SJCRH30 (cell line): ENCODE results near the gene APBA2. TPM values are rescaled to one million over a fixed set of nuclear protein-coding genes. Genes with fewer than 3 reads are reported as not detected.
"Not testable (repeated sequence)": the region's sequence is repeated elsewhere in the genome, so short reads cannot be mapped to it uniquely, and the experiment has no call there.

Experiments
- DNase-seq, 2 experiments: peaks; one replicate each; pipeline ENCODE4 v3.0.0-alpha.2; 2015 to 2020
- H3K27ac ChIP-seq: fragments of 250-450 bp; sonication (Bioruptor Pico); 2 replicates; pipeline ENCODE4 v1.5.1; 2020; ENCODE audit warnings: mild to moderate bottlenecking, moderate library complexity
- H3K27me3 ChIP-seq: fragments of 250-450 bp; sonication (Bioruptor Pico); 2 replicates; pipeline ENCODE4 v1.5.1; 2020; ENCODE audit warnings: mild to moderate bottlenecking, moderate library complexity
- H3K36me3 ChIP-seq: fragments of 250-450 bp; sonication (Bioruptor Pico); 2 replicates; pipeline ENCODE4 v1.5.1; 2020; ENCODE audit warnings: mild to moderate bottlenecking, moderate library complexity
- H3K4me1 ChIP-seq: fragments of 250-450 bp; sonication (Bioruptor Pico); 2 replicates; pipeline ENCODE4 v1.5.1; 2020; ENCODE audit warnings: mild to moderate bottlenecking, moderate library complexity
- H3K4me3 ChIP-seq: fragments of 250-450 bp; sonication (Bioruptor Pico); 2 replicates; pipeline ENCODE4 v1.5.1; 2020; ENCODE audit warnings: mild to moderate bottlenecking, moderate library complexity
- H3K9me3 ChIP-seq: fragments of 250-450 bp; sonication (Bioruptor Pico); replicated peaks from 2 replicates; pipeline ENCODE4 v1.5.1; 2020; ENCODE audit warnings: mild to moderate bottlenecking, moderate library complexity
- total RNA-seq: library from RNA; depleted of rRNA; stranded (reverse); fragments of >200 nt; shearing (Covaris generic); gene quantifications from 2 replicates; pipeline ENCODE4 v1.2.3, GENCODE V29; 2014

Gene APBA2
- total RNA-seq, 1 experiment from 2014 or later, result 11.9 TPM

DNA sequence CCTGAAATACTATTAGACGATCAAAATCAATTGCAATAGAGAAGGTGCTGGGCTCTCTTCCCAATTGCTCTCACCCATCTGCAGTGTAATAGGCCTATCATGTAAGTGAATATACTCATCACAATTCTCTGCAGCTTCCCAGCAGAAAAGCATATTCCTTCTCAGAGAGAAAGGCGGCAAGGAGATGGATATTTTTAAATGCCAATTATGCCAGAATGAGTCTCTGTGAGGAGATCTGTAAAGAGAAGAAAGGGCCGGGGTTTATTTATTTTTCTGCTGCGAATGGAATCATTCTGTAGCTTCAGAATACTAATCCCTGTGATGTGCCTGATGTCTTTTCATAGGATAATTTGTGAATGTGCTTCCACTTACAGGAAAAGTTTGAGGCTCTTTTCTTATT lies 112.0 kb downstream of the APBA2 start:
- no peaks in the 10 kb centered on the region for H3K4me1 ChIP-seq
- DNase-seq, result no peak
- no peaks in the 10 kb centered on the region for H3K9me3 ChIP-seq
- no peak overlapping the region for H3K4me3 ChIP-seq
- no peaks in the 10 kb centered on the region for H3K27me3 ChIP-seq
- H3K36me3 ChIP-seq, result no peaks in the 10 kb centered on the region
- H3K27ac ChIP-seq, result no peak overlapping the region

DNA sequence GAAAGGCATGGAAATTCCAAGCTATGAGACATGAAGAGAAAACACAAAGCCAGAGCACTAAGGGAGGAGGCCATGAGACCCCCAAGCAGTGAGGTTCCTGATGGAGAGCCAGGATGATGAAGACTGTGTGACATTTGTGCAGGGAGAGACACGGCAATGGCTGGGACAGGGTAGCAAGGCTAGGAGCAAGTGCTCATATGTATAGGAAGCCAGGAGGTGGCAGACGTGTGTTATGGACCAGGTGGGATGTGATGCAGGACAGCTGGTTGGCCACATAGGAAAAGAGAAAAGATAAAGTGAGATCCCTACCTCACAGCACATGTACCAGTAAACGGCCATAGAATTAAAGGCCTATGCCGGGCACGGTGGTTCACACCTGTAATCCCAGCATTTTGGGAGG lies 112.7 kb downstream of the APBA2 start:
- Histone ChIP-seq H3K4me3 (no peak overlapping the region), H3K36me3 (no peaks in the 10 kb centered on the region), H3K27me3 (no peaks in the 10 kb centered on the region), H3K4me1 (no peaks in the 10 kb centered on the region), H3K27ac (no peak overlapping the region), H3K9me3 (no peaks in the 10 kb centered on the region)
- no peak for DNase-seq

DNA sequence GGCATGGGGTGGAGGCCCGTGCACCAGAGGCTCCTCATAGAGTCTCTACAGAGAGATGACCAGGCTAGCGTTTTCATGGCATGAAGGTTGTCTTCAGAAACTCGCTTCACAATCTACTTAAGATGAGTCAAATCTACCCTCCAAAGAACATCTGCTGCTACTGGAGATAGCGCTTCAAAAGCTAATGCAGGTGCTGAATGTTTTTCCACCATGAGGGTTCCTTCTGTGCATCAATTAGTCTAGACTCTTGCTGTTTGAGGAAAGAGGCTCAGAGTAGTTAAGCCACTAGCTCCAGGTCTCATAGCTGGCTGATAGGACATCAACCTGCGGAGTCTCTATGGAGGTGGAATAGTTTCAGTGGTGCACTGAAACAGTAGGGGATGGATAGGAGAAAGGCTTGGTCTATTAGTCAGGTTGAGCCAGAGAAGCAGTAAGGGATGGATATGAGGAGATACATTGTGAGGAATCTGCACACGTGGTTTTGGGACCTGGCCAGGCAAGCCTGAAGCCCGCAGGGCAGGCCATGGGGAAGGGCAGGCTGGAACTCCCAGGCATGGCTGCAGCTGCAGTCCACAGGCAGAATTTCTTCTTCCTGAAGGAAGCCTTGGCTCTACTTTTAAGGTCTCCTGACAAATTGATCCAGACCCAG lies 117.5 kb downstream of the APBA2 start:
- no peak overlapping the region for H3K4me3 ChIP-seq
- H3K36me3 ChIP-seq, result no peaks in the 10 kb centered on the region
- H3K27me3 ChIP-seq, result no peaks in the 10 kb centered on the region
- no peak overlapping the region for H3K27ac ChIP-seq
- no peaks in the 10 kb centered on the region for H3K9me3 ChIP-seq
- no peak for DNase-seq
- no peaks in the 10 kb centered on the region for H3K4me1 ChIP-seq

DNA sequence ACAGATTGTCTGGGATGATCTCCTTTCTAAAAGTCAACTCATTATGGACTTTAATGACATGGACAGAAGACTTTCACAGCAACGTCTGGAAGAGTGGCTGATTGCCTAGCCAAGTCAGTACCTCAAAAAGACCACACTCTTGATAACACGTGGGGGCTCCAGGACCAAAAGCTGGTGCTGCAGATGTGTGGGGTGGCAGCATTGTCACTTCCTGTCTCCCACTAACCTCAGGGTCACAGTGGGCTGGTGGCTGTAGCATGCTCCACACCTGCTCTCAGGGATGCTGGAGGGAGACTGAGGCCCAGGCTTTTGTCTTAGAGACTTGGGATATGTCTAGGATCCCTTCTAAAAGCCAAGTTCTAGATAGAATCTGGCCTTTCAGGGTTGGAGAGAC lies 118.1 kb downstream of the APBA2 start:
- Histone ChIP-seq H3K4me3 (no peak overlapping the region), H3K27me3 (no peaks in the 10 kb centered on the region)

DNA sequence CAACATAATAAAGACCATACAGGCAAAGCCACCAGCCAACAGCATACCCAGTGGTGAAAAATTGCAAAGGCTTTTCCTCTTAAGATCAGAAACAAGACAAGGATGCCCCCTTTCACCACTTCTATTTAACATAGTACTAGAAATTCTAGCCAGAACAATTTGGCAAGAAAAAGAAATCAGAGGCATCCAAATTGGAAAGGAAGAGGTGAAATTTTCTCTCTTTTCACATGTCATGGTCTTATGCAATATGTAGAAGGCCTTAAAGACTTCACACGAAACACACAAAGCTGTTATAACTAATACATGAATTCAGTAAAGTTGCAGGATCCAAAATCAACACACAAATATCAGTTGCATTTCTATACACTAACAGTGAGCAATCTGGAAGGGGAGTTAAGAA lies 120.2 kb downstream of the APBA2 start:
- Histone ChIP-seq H3K9me3 (no peaks in the 10 kb centered on the region), H3K27me3 (no peaks in the 10 kb centered on the region)

More for the DNA sequence above, 118.1 kb downstream of the APBA2 start:
- DNase-seq, result no peak
- no peaks in the 10 kb centered on the region for H3K36me3 ChIP-seq
- H3K4me1 ChIP-seq, result no peaks in the 10 kb centered on the region
- no peaks in the 10 kb centered on the region for H3K9me3 ChIP-seq
- no peak overlapping the region for H3K27ac ChIP-seq

DNA sequence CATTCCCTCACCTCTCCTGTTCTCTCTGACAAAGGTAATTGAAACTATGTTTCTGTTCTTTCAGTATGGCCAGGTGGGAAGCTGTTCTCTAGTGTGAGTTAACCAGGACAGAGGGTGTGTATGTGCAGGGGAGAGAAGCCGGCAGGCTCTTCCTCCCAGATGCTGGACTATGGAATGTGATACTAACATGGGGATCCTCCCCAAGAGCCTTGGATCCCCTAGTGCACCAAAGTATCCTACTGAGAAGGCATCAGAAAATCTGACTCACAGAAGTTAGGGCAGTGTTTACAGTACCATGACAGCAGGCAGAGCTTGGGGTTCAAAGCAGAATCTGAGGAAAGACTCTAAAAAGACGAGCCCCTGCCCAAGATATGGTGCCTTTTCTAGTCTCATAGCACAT lies 123.1 kb downstream of the APBA2 start:
- DNase-seq, result no peak
- Histone ChIP-seq H3K27ac (no peak overlapping the region), H3K27me3 (no peaks in the 10 kb centered on the region), H3K4me1 (no peaks in the 10 kb centered on the region), H3K9me3 (no peaks in the 10 kb centered on the region), H3K4me3 (no peak overlapping the region), H3K36me3 (no peaks in the 10 kb centered on the region)

More for the DNA sequence above, 120.2 kb downstream of the APBA2 start:
- no peaks in the 10 kb centered on the region for H3K4me1 ChIP-seq
- no peak for DNase-seq
- no peak overlapping the region for H3K4me3 ChIP-seq
- H3K36me3 ChIP-seq, result no peaks in the 10 kb centered on the region
- no peak overlapping the region for H3K27ac ChIP-seq

DNA sequence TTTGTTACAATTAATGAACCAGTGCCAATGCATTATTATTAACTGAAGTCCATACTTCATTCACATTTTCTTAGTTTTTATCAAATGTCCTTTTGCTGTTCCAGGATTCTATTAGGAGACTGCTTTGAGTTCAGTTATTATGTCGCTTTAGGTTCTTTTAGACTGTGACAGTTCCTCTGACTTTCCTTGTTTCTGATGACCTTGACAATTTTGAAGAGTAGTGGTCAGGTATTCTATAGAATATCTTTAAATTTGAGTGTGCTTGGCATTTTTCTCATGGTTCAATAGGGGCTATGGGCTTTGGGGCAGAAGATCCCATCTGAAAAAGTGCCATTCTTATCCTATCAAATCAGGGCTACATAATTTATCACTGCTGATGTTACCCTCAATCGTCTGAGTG lies 126.3 kb downstream of the APBA2 start:
- DNase-seq, result no peak
- H3K4me1 ChIP-seq, result no peaks in the 10 kb centered on the region
- H3K4me3 ChIP-seq, result no peak overlapping the region
- H3K27me3 ChIP-seq, result no peaks in the 10 kb centered on the region
- no peaks in the 10 kb centered on the region for H3K36me3 ChIP-seq
- no peak overlapping the region for H3K27ac ChIP-seq
- H3K9me3 ChIP-seq, result no peaks in the 10 kb centered on the region

DNA sequence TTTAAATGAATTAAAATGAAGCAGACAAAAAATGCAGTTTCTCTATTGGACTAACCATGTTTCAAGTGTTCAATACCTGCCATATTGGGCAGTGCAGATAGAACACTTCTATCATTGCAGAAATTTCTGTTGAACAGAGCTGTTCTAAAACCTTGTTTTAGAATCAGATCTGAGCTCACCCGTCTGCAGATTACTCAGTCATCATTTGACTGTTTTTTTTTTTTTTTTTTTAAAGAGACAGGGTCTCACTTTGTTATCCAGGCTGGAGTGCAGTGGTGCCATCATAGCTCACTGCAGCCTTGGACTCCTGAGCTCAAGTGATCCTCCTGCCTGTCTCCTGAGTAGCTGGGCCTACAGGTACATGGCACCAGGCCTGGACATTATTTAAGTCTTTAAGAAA lies 128.7 kb downstream of the APBA2 start:
- Histone ChIP-seq H3K4me1 (no peaks in the 10 kb centered on the region), H3K27me3 (no peaks in the 10 kb centered on the region), H3K27ac (no peak overlapping the region), H3K9me3 (no peaks in the 10 kb centered on the region), H3K4me3 (no peak overlapping the region), H3K36me3 (no peaks in the 10 kb centered on the region)
- no peak for DNase-seq

DNA sequence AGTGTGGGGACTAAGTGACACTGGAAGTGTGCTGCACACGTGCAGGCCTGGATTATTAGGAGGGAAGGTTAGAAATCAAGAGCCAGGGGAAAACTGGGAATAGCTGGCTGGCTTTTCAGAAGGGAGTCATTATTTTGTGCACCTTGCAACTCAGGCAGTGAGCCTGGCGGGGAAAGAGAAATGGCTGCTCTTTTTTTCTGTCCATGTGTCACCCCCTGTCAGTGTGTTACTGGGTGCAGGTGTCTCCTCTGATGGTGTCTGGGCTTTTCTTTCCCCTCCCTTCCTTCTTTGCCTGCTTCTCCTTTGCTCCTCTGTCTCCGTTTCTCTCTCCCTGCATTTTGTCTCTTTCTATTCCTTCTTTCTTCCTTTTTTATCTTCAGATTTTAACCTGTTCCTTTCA lies 130.7 kb downstream of the APBA2 start:
- Histone ChIP-seq H3K4me1 (no peaks in the 10 kb centered on the region), H3K4me3 (no peak overlapping the region), H3K27ac (no peak overlapping the region), H3K36me3 (no peaks in the 10 kb centered on the region), H3K27me3 (no peaks in the 10 kb centered on the region), H3K9me3 (no peaks in the 10 kb centered on the region)
- DNase-seq, result no peak

DNA sequence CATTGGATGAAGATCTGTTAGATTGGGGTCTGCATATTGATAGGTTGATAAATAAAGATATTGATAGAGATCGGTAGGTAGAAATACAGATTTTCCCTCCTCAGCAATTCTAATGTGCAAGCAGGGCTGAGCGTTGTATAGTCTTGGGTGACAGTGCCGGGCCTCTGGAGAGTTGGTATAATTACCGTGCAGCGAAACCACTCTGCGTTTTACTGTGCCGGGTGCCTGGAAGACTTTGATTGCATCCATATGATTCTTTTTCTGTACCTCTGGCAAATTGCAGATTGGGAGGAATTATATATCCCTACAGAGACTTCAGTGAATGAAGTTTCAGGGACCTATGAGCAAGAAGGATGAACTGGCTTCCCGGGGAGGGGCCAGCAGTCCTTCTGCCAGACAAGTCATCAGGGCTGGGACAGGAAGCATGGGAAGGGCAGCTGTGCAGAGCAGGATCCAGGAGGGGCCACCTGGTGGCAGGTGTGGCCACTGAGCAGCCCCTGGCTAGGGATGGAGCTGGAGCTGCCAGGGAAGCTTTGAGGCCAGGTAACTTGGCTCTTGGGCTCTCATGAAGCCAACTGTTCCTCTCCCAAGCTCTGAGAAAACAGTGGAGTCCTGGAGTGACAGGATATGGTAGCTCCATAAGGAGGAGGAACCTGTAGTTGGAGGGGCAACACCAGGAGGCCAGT lies 132.5 kb downstream of the APBA2 start:
- no peak overlapping the region for H3K27ac ChIP-seq
- no peak for DNase-seq
- no peaks in the 10 kb centered on the region for H3K36me3 ChIP-seq
- no peaks in the 10 kb centered on the region for H3K9me3 ChIP-seq
- no peaks in the 10 kb centered on the region for H3K27me3 ChIP-seq
- H3K4me3 ChIP-seq, result no peak overlapping the region
- no peaks in the 10 kb centered on the region for H3K4me1 ChIP-seq

DNA sequence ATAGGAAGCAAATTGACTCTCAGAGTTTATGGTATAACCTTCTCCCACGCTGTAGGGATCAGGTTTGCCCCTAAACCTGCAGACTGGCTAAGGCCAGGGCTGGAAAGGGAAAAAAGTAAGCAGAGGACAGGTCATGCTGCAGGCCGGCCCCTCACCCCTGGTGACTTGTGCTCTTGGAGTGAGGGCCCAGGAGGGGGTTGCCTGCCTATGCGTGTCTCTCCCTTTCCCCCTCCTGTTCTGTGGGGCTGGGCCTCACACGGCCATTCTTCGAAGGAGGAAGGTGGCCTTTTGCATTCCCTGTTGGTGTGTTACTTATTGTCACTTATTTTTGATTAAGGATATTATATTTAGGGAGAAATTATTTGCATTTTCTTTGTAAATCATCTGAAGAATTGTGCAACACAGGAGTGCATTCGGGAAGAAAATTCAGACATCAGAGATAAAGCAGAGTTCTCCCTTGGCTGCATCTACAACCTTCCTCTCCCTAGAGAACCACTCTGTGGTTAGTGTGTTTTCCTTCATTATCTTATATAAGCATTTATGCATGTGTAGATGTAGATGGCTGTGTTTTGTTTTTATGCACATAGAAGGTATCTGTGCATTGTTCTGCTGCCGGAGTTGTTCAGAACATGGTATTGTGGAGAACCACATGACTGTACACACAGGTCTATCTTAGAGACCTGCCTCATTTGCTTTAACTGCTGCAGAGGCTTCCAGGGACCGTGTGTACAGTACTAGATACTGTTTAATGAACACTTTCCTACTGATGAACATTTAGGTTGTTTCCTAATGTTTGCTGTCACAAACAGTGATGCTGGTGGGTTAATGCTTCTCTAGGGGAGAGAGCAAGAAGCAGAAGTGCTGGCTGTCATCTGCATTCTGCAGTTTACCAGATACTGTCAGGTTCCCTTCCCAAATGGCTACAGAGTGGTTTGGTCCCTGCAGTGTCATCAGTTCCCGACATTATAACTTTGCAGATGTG lies 133.5 kb downstream of the APBA2 start:
- no peak overlapping the region for H3K27ac ChIP-seq
- H3K36me3 ChIP-seq, result no peaks in the 10 kb centered on the region
- H3K27me3 ChIP-seq, result no peaks in the 10 kb centered on the region
- no peaks in the 10 kb centered on the region for H3K9me3 ChIP-seq
- H3K4me1 ChIP-seq, result no peaks in the 10 kb centered on the region
- H3K4me3 ChIP-seq, result no peak overlapping the region
- DNase-seq, result no peak

DNA sequence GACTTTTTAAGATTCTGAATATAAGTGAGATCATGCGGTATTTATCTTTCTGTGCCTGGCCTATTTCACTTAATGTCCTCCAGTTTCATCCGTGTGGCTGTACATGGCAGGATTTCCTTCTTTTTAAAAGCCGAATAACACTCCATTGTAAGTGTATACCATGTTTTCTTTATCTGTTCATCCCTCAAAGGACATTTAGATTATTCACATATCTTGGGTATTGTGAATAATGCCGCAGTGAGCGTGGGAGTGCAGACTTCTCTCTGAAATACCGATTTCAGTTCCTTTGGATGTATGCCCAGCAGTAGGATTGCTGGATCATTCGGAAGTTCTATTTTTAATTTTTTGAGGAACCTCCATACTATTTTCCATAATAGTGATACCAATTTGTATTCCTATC lies 136.1 kb downstream of the APBA2 start:
- Histone ChIP-seq H3K27ac (no peak overlapping the region), H3K36me3 (no peaks in the 10 kb centered on the region), H3K9me3 (no peaks in the 10 kb centered on the region), H3K4me3 (no peak overlapping the region), H3K27me3 (no peaks in the 10 kb centered on the region), H3K4me1 (no peaks in the 10 kb centered on the region)
- DNase-seq, result no peak

DNA sequence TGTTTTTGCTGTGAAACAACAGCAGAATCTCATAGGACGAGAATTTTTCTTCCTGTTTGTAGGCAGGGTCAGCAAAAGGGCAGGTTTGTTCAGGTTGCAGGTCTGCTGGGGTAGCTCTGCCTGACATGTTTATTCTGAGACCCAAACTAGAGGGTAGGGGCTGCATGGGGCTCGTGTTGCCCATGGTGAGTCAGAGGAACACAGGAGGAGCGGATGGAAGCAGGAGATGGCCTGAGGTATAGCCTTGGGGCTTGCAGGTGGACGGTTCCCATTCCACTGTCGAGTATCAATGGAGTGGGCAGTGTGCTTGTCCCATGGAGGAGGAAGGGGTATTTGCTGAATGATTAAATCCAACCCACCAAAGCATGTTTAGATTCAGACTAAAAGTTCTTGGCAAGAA lies 138.9 kb downstream of the APBA2 start:
- no peaks in the 10 kb centered on the region for H3K9me3 ChIP-seq
- no peaks in the 10 kb centered on the region for H3K36me3 ChIP-seq
- DNase-seq, result no peak
- no peak overlapping the region for H3K27ac ChIP-seq
- no peaks in the 10 kb centered on the region for H3K4me1 ChIP-seq
- no peaks in the 10 kb centered on the region for H3K27me3 ChIP-seq
- no peak overlapping the region for H3K4me3 ChIP-seq

DNA sequence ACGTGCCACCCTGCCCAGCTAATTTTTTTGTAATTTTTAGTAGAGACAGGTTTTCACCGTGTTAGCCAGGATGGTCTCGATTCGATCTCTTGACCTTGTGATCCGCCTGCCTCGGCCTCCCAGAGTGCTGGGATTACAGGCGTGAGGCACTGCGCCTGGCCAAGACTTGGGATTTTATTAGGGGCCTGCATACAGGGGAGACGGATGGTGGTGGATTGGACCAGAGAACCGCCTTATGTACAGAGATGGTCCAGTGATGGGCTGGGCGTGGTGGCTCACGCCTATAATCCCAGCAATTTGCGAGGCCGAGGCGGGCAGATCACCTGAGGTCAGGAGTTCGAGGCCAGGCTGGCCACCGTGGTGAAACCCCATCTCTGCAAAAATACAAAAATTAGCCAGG lies 139.6 kb downstream of the APBA2 start:
- H3K27me3 ChIP-seq, H3K4me1 ChIP-seq, DNase-seq, H3K9me3 ChIP-seq, H3K4me3 ChIP-seq, H3K27ac ChIP-seq, H3K36me3 ChIP-seq: not testable (repeated sequence)

DNA sequence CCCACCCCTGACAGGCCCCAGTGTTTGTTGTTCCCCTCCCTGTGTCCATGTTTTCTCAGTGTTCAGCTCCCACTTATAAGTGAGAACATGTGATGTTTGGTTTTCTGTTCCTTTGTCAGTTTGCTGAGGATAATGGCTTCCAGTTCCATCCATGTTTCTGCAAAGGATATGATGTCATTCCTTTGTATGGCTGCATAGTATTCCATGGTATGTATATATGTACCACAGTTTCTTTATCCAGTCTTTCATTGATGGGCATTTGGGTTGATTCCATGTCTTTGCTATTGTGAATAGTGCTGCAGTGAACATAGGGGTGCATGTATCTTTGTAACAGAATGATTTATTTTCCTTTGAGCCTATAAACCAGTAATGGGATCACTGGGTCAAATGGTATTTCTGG lies 142.4 kb downstream of the APBA2 start:
- not testable (repeated sequence) for H3K27ac ChIP-seq, H3K36me3 ChIP-seq, H3K4me3 ChIP-seq, DNase-seq, H3K27me3 ChIP-seq, H3K4me1 ChIP-seq, H3K9me3 ChIP-seq
